ENCODE measurements around the gene SSTR3. TPM values are rescaled to one million over a fixed set of nuclear protein-coding genes. Genes with fewer than 3 reads are reported as not detected.

Gene SSTR3
- total RNA-seq, 1 experiment from 2014 or later, result 0.08 TPM

DNA sequence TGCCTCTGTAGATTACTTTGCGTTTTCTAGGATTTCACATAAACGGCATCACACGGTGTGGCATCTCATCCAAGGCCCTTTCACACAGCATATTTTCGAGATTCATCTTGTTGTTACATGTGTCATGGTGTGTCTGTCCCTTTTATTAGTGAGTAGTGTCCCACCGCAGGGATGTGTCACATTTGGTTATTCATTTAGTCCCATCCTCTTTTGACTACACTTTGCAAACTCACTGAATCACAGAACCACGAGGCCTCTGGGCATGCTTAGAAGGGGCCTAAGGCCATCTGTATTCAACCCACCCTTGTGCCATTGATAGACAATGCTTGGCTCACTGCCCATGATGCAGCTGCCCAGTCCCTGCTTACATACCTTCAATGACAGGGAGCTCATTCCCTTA is 36.0 kb upstream of the SSTR3 start:
- ATAC-seq, result no peak
- TF ChIP-seq POLR2AphosphoS5 (IDR thresholded peaks at IDR 0.05; ENCODE audit: low read depth, low read length) (no peak), SIN3A (IDR thresholded peaks at IDR 0.05; ENCODE audit: borderline replicate concordance, insufficient read depth, low read depth, low read length) (no peak), TCF7L2 (IDR thresholded peaks at IDR 0.05; ENCODE audit: low read depth, low read length) (no peak)
- TF ChIP-seq, protein P1, sequence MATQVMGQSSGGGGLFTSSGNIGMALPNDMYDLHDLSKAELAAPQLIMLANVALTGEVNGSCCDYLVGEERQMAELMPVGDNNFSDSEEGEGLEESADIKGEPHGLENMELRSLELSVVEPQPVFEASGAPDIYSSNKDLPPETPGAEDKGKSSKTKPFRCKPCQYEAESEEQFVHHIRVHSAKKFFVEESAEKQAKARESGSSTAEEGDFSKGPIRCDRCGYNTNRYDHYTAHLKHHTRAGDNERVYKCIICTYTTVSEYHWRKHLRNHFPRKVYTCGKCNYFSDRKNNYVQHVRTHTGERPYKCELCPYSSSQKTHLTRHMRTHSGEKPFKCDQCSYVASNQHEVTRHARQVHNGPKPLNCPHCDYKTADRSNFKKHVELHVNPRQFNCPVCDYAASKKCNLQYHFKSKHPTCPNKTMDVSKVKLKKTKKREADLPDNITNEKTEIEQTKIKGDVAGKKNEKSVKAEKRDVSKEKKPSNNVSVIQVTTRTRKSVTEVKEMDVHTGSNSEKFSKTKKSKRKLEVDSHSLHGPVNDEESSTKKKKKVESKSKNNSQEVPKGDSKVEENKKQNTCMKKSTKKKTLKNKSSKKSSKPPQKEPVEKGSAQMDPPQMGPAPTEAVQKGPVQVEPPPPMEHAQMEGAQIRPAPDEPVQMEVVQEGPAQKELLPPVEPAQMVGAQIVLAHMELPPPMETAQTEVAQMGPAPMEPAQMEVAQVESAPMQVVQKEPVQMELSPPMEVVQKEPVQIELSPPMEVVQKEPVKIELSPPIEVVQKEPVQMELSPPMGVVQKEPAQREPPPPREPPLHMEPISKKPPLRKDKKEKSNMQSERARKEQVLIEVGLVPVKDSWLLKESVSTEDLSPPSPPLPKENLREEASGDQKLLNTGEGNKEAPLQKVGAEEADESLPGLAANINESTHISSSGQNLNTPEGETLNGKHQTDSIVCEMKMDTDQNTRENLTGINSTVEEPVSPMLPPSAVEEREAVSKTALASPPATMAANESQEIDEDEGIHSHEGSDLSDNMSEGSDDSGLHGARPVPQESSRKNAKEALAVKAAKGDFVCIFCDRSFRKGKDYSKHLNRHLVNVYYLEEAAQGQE (IDR thresholded peaks at IDR 0.05; ENCODE audit: insufficient read depth in 1 of 2, low read depth in 2 of 2, low read length in 1 of 2), result no peak
- TF ChIP-seq, protein P2, sequence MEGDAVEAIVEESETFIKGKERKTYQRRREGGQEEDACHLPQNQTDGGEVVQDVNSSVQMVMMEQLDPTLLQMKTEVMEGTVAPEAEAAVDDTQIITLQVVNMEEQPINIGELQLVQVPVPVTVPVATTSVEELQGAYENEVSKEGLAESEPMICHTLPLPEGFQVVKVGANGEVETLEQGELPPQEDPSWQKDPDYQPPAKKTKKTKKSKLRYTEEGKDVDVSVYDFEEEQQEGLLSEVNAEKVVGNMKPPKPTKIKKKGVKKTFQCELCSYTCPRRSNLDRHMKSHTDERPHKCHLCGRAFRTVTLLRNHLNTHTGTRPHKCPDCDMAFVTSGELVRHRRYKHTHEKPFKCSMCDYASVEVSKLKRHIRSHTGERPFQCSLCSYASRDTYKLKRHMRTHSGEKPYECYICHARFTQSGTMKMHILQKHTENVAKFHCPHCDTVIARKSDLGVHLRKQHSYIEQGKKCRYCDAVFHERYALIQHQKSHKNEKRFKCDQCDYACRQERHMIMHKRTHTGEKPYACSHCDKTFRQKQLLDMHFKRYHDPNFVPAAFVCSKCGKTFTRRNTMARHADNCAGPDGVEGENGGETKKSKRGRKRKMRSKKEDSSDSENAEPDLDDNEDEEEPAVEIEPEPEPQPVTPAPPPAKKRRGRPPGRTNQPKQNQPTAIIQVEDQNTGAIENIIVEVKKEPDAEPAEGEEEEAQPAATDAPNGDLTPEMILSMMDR (IDR thresholded peaks at IDR 0.05), result no peak
- intact Hi-C loops (cut with micrococcal nuclease; ENCODE audit: unreplicated experiment), result no loop called here

DNA sequence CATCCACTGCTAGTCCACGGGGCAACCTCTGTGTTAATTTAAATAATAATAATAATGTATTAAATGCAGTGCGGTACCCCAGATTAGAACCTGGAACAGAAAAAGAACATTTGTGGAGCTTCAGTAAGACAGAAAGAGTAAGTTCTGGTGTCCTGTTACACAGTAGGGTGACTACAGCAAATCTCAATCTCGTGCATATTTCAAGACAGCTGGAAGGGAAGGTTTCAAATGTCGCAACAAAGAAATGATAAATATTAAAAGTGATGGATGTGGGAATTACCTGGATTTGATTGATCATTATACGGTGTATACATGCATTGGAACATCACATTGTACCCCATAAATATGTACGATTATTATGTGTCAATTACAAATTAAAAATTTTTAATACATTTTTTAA is 33.5 kb upstream of the SSTR3 start:
- in situ Hi-C loops (cut with HindIII; ENCODE audit: low pct_unique_long_range_greater_than_20kb, low sequenced_read_pairs), result no loop called here
- intact Hi-C loops (cut with micrococcal nuclease; ENCODE audit: unreplicated experiment), result no loop called here
- ATAC-seq (no peak), DNase-seq (ENCODE audit: low read depth, low spot score) (no peak)
- Histone ChIP-seq H3K4me1 (ENCODE audit: control insufficient read depth, insufficient read depth, low read length) (peaks cover 4% of the 10 kb centered on the region; the same call in 1 of the 2 replicates), H3K36me3 (ENCODE audit: control insufficient read depth, insufficient read depth, low read length) (0 out of 2 replicates have a peak, but pooled peaks cover 2% of the 10 kb centered on the region), H3K27me3 (ENCODE audit: control insufficient read depth, insufficient read depth, low read length) (no peaks in the 10 kb centered on the region), H3K9me3 (ENCODE audit: control insufficient read depth, insufficient read depth, low read depth, low read length) (no peaks in the 10 kb centered on the region), H3K27ac (ENCODE audit: low read length) (no peak overlapping the region), H3K4me3 (ENCODE audit: low read depth in 2 of 2, low read length in 2 of 2) (no peak overlapping the region)
- BruUV-seq (replicated peaks), result no TSS peak
- TF ChIP-seq TCF7L2 (IDR thresholded peaks at IDR 0.05; ENCODE audit: low read depth, low read length) (no peak), SIN3A (IDR thresholded peaks at IDR 0.05; ENCODE audit: borderline replicate concordance, insufficient read depth, low read depth, low read length) (no peak), POLR2AphosphoS5 (IDR thresholded peaks at IDR 0.05; ENCODE audit: low read depth, low read length) (no peak)
- TF ChIP-seq, protein P2 (IDR thresholded peaks at IDR 0.05), result no peak
- TF ChIP-seq, protein P1 (IDR thresholded peaks at IDR 0.05; ENCODE audit: insufficient read depth in 1 of 2, low read depth in 2 of 2, low read length in 1 of 2), result no peak
- ChIA-PET POLR2A (no interaction called here), CTCF (no interaction called here)

More for the DNA sequence above, 36.0 kb upstream of the SSTR3 start:
- CTCF ChIA-PET, result no interaction called here
- no peak for DNase-seq (ENCODE audit: low read depth, low spot score)
- POLR2A ChIA-PET, result no interaction called here
- BruUV-seq (replicated peaks), result no TSS peak
- Histone ChIP-seq H3K4me3 (ENCODE audit: low read depth in 2 of 2, low read length in 2 of 2) (no peak overlapping the region), H3K9me3 (ENCODE audit: control insufficient read depth, insufficient read depth, low read depth, low read length) (no peaks in the 10 kb centered on the region), H3K27ac (ENCODE audit: low read length) (no peak overlapping the region), H3K36me3 (ENCODE audit: control insufficient read depth, insufficient read depth, low read length) (0 out of 2 replicates have a peak, but pooled peaks cover 2% of the 10 kb centered on the region), H3K27me3 (ENCODE audit: control insufficient read depth, insufficient read depth, low read length) (no peaks in the 10 kb centered on the region), H3K4me1 (ENCODE audit: control insufficient read depth, insufficient read depth, low read length) (no peaks in the 10 kb centered on the region)
- in situ Hi-C loops (cut with HindIII; ENCODE audit: low pct_unique_long_range_greater_than_20kb, low sequenced_read_pairs), result no loop called here

Data from Panc1 (cell line).